ENCODE measurements around the gene YEATS2.
"Not testable (repeated sequence)": the region's sequence is repeated elsewhere in the genome, so short reads cannot be mapped to it uniquely, and the experiment has no call there.

The YEATS2 gene

DNA sequence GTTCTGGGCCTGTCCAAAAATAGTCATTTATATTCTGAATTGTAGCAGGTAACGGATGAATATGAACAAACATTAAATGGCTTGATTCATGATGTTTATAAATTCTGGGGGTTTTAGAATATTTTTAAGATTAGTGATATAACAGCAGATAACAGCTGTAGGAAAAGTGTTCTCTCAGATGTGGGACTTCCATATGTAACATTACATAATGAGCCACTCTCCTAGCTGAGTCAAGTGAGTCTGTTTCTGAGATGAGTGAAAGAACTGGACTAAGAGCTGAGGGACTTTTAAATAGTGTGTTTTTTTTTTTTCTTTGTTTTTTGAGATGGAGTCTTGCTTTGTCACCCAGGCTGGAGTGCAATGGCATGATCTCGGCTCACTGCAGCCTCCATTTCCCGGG is 13.9 kb downstream of the YEATS2 start:
- in situ Hi-C loops (cut with HindIII; ENCODE audit: low sequenced_read_pairs) = loop anchor here (5.0 kb wide), 1 partner anchor 69 kb away; no protein-coding TSS in a partner anchor

- in situ Hi-C loops (cut with HindIII; ENCODE audit: low sequenced_read_pairs) = loop anchor here (5.0 kb wide), 1 partner anchor 72 kb away; no protein-coding TSS in a partner anchor
Measured at GRCh38 chr3:183714622-183715021, 17.0 kb downstream of the YEATS2 start.

DNA sequence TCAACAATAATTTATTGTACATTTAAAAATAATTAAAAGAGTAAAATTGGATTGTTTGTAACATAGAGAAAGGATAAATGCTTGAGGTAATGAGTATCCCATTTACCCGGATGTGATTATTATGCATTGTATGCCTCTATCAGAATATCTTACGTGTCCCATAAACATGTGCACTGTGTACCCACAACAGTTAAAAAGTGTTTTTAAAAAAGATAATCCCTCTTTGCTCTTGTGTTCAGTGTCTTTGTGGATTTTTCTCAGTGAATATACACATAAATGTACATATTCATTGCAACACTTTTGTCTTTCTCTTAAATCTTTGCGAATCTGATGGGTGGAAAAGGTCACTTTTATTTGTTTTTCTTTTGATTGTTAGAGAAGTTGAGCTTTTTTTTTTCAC is 20.4 kb downstream of the YEATS2 start:
- in situ Hi-C loops (cut with HindIII; ENCODE audit: low sequenced_read_pairs) = no loop called here

DNA sequence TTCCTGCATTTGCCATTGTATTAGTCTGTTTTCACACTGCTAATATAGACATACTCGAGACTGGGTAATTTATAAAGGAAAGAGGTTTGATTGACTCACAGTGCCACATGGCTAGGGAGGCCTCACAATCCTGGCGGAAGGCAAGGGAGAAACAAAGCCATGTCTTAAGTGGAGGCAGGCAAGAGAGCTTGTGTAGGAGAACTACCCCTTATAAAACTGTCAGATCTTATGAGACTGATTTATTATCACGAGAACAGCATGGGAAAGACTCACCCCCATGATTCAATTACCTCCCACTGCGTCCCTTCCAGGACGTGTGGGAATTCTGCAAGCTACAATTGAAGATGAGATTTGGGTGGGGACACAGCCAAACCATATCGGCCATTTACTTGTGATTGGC is 27.8 kb downstream of the YEATS2 start:
- in situ Hi-C loops (cut with HindIII; ENCODE audit: low sequenced_read_pairs) = no loop called here

GRCh38 chr3:183728204-183728603 is 30.6 kb downstream of the YEATS2 start:
- in situ Hi-C loops (cut with HindIII; ENCODE audit: low sequenced_read_pairs) = no loop called here

- in situ Hi-C loops (cut with HindIII; ENCODE audit: low sequenced_read_pairs) = no loop called here
Measured at GRCh38 chr3:183730361-183730760, 32.8 kb downstream of the YEATS2 start.

GRCh38 chr3:183731611-183732010 is 34.0 kb downstream of the YEATS2 start:
- in situ Hi-C loops (cut with HindIII; ENCODE audit: low sequenced_read_pairs) = no loop called here

- in situ Hi-C loops (cut with HindIII; ENCODE audit: low sequenced_read_pairs) = no loop called here
Measured at GRCh38 chr3:183733553-183733952, 36.0 kb downstream of the YEATS2 start.

DNA sequence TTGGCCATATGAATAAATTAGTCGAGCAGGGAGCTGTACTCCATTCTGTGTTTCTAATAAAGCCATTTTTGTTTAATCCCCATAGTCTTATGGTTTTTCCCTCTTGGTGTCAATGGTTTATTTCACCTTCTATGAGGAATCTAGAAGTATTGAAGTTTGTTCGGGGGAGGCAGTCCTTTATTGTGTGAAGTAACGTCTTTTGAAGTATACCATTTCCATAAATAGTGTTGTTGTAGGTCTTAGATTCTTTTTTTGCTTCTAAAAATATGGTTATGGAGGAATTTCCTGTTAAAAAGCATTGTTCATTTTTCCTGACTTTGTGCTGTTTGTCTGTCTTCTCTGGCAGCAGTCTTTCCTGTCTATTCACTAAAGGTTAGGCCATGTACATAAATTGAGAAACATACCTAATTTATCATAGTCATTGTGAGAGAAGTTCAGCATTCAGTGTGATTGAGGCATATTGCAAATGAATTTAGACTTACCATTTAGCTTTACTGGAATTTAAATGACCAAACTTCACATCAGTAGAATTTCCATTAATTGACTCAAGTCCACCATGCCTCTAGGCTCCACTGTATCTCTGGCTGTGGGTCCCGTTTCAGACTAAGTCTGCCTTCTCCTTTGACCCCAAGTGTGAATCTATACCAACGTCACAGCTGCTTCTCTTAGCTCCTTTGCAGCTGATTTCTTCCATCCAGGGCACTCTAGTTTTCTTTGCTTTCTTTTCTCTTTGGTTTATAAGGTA is 37.3 kb downstream of the YEATS2 start:
- in situ Hi-C loops (cut with HindIII; ENCODE audit: low sequenced_read_pairs) = no loop called here

DNA sequence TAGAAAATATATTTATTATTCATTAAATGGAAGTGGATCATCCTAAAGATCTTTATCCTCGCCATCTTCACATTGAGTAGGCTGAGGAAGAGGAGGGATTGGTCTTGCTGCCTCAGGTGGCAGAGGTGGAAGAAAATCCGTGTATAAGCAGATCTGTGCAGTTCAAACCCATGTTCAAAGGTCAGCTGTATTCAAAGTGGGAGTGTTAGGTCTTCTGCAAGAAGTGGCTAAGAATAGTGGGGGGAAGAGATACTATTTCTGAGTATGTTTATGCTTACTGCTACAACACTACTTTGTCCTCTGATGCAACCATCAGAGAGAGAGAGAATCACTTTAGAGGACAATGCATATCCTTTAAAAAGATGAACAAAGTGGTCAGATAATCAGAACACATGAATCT is 39.5 kb downstream of the YEATS2 start:
- in situ Hi-C loops (cut with HindIII; ENCODE audit: low sequenced_read_pairs) = no loop called here

DNA sequence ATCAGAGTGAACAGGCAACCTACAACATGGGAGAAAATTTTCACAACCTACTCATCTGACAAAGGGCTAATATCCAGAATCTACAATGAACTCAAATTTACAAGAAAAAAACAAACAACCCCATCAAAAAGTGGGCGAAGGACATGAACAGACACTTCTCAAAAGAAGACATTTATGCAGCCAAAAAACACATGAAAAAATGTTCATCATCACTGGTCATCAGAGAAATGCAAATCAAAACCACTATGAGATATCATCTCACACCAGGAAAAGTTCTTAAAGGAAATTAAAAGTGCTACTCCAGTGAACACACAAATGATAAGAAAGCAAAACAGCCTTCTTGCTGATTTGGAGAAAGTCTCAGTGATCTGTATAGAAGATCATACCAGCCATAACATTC is 42.6 kb downstream of the YEATS2 start:
- in situ Hi-C loops (cut with HindIII; ENCODE audit: low sequenced_read_pairs) = not testable (repeated sequence)

DNA sequence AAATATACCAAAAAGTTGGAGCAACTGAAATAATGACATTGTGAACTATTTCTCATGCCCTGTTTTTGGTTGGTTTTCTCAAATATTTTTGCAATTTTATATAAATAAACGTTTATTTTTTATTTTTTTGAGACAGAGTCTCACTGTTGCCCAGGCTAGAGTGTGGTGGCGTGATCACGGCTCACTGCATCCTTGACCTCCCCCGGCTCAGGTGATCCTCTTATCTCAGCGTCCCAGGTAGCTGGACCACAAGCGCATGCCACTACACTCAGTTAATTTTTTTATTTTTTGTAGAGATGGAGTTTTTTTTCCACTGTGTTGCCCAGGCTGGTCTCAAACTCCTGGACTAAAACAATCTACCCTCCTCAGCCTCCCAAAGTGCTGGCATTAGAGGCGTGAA is 45.6 kb downstream of the YEATS2 start:
- in situ Hi-C loops (cut with HindIII; ENCODE audit: low sequenced_read_pairs) = no loop called here

DNA sequence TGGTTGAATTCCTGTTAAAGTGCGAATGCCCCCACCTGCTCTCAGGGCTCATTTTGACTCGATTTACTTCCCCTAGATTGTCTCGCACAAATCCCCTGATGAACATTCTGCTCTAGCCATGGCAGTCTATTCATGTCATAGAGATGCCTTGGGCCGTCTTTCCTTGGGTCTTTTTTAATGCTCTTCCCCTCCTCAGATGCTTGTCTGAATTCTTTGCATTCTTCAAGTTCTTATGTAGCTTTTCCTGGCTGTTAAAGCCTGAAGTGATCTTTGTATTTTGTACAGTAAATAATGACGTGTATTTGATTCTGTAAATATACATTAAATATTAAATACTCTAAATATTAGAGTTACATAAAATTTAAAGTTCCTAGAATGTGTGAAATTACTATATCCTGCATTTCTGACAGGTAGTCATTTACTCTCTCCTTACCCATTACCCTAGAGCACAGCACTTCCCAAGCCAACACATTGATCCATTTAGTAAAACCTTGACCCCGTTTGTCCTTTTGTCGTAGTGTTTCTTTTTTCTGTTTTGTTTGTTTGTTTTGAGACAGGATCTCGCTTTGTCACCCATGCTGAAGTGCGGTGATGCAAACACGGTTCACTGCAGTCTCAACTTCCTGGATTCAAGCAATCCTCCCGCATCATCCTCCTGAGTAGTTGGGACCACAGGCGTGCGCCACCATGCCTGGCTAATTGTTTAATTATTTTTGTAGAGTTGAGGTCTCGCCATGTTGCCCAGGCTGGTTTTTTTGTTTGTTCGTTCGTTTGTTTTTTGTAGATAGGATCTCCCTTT is 47.9 kb downstream of the YEATS2 start:
- in situ Hi-C loops (cut with HindIII; ENCODE audit: low sequenced_read_pairs) = no loop called here

DNA sequence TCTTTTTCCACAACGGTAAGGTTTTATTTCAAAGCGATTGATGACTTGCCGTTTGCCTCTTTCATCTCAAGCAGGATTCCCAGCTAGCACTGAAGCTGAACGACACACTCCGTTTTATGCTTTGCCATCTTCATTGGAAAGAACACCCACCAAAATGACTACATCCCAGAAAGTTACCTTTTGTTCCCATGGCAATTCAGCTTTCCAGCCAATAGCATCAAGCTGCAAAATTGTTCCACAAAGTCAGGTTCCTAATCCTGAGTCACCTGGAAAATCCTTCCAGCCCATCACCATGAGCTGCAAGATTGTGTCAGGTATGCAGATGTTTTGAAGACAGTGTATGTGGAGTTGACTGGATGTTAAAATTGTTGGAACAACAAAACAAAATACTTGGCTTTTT is 56.5 kb downstream of the YEATS2 start:
- in situ Hi-C loops (cut with HindIII; ENCODE audit: low sequenced_read_pairs) = no loop called here

GRCh38 chr3:183762304-183762703 is 64.7 kb downstream of the YEATS2 start:
- in situ Hi-C loops (cut with HindIII; ENCODE audit: low sequenced_read_pairs) = no loop called here

GRCh38 chr3:183764847-183765731 is 67.5 kb downstream of the YEATS2 start:
- in situ Hi-C loops (cut with HindIII; ENCODE audit: low sequenced_read_pairs) = no loop called here

DNA sequence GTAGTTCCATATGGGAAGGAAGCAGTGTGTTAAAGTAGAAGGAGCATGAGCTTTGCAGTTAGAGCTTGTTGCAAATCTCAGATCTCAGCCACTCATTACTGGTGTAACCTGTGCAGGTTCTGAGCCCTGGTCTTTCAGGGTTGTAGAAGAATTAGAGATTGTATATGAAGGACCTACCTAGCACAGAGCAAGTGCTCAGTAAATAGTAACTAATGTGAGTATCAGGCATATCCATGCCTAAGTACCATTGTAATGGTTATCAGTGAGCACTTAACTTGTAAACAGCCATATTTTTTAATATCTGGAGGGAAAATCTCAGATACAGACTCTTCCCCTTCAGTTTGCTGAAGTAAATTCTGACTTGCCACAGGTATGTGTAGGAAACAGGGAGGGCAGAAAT is 68.5 kb downstream of the YEATS2 start:
- in situ Hi-C loops (cut with HindIII; ENCODE audit: low sequenced_read_pairs) = no loop called here

DNA sequence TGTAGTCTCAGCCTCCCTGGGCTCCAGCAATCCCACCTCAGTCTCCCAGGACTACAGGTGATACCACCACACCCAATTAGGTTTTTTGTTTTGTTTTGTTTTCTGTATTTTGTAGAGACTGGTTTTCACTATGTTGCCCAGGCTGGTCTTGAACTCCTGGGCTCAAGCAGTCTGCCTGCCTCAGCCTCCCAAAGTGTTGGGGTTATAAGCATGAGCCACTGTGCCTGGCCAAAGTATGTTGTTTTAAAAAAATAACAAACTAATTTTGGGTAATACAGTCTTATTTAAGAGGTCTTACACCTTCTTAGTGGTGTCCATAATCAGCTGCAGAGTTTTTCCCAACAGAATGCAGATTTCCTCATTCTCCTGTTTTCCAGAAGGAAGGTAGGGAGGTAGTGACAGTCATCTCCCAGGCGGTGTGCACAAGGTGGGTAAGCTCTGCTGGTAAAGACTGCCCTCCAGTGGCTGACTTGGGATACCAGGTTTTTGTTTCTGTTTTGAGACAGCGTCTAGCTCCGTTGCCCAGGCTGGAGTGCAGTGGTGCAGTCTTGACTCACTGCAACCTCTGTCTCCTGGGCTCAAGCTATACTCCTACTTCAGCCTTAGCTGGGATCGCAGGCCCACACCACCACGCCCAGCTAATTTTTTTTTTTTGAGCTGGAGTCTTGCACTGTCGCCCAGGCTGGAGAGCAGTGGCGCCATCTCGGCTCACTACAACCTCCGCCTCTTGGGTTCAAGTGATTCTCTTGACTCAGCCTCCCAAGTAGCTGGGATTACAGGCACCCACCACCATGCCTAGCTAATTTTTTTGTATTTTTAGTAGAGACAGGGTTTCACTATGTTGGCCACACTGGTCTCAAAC is 69.4 kb downstream of the YEATS2 start:
- in situ Hi-C loops (cut with HindIII; ENCODE audit: low sequenced_read_pairs) = no loop called here

GRCh38 chr3:183768114-183768513 is 70.5 kb downstream of the YEATS2 start:
- in situ Hi-C loops (cut with HindIII; ENCODE audit: low sequenced_read_pairs) = no loop called here

GRCh38 chr3:183769453-183769852 is 71.9 kb downstream of the YEATS2 start:
- in situ Hi-C loops (cut with HindIII; ENCODE audit: low sequenced_read_pairs) = no loop called here
